Posterior vena cava (tissue), 2 donors: ENCODE data around the gene FBF1. TPM values are rescaled to one million over a fixed set of nuclear protein-coding genes. Genes with fewer than 3 reads are reported as not detected.
A peak's percentile ranks its signal among the peaks of the same experiment; 100 is the strongest.

ENCODE experiments used
- DNase-seq: peaks from one replicate; pipeline ENCODE4 v3.0.0-alpha.2; 2020; ENCODE audit warnings: low spot score
- intact Hi-C, 2 donors: fragments of 100-400 bp; cut with DNase I; formaldehyde crosslinking; loops; one replicate each; pipeline versions ENCODE4 v1.14.1 to v1.14.2; 2022 to 2023
- total RNA-seq, 2 donors: library from RNA; stranded (reverse); fragmentation: NEBNext Ultra II Directional; extraction: Animal tissue kit (Norgen Biotek cat#: 25700); gene quantifications; one replicate each; pipeline ENCODE4 v1.2.1, GENCODE V29; 2021
- donor health status: DM: yes; HTN: yes; CAD: no.
- donor health status: DM: yes; HTN: yes; CAD: no.

FBF1 gene
- total RNA-seq, 2 donors from 2014 or later, result 4.5 to 6.8 TPM

- intact Hi-C loops, result no loop called here
- no peak for DNase-seq
These were observed 20.7 kb downstream of the FBF1 start for GRCh38 chr17:75920045-75920560.

GRCh38 chr17:75919611-75920010 lies 21.2 kb downstream of the FBF1 start:
- intact Hi-C loops, result no loop called here

GRCh38 chr17:75917917-75918445 lies 22.9 kb downstream of the FBF1 start:
- intact Hi-C loops, result no loop called here
- DNase-seq, result no peak

More at GRCh38 chr17:75919611-75920010, 21.2 kb downstream of the FBF1 start:
- peak; percentile 69 for DNase-seq

GRCh38 chr17:75917141-75917916 lies 23.5 kb downstream of the FBF1 start:
- intact Hi-C loops, result no loop called here

GRCh38 chr17:75915268-75915667 lies 25.6 kb downstream of the FBF1 start:
- intact Hi-C loops, result no loop called here
- no peak for DNase-seq

More at GRCh38 chr17:75917141-75917916, 23.5 kb downstream of the FBF1 start:
- DNase-seq, result no peak

- peak; percentile 62 for DNase-seq
- intact Hi-C loops, result no loop called here
These were observed 26.1 kb downstream of the FBF1 start for GRCh38 chr17:75914643-75915267.

- DNase-seq, result peak; percentile 77
- intact Hi-C loops, result no loop called here
These were observed 27.2 kb downstream of the FBF1 start for GRCh38 chr17:75913537-75914210.

- no peak for DNase-seq
- intact Hi-C loops, result no loop called here
These were observed 30.1 kb downstream of the FBF1 start for GRCh38 chr17:75910699-75911098.

GRCh38 chr17:75909812-75910274 lies 31.0 kb downstream of the FBF1 start:
- intact Hi-C loops, result loop anchor here (5.0 kb wide), 1 partner anchor 97 kb away; no protein-coding TSS in a partner anchor

GRCh38 chr17:75909051-75909811 lies 31.6 kb downstream of the FBF1 start:
- intact Hi-C loops, result loop anchor here (5.0 kb wide), 1 partner anchor 98 kb away; no protein-coding TSS in a partner anchor
- peak; percentile 72 for DNase-seq

More at GRCh38 chr17:75909812-75910274, 31.0 kb downstream of the FBF1 start:
- peak; percentile 79 for DNase-seq

GRCh38 chr17:75908201-75908600 lies 32.6 kb downstream of the FBF1 start:
- DNase-seq, result no peak

GRCh38 chr17:75906143-75906884 lies 34.5 kb downstream of the FBF1 start:
- no peak for DNase-seq
- intact Hi-C loops, result loop anchor here (5.0 kb wide), 1 partner anchor 101 kb away; no protein-coding TSS in a partner anchor

More at GRCh38 chr17:75908201-75908600, 32.6 kb downstream of the FBF1 start:
- intact Hi-C loops, result loop anchor here (5.0 kb wide), 1 partner anchor 99 kb away; no protein-coding TSS in a partner anchor

- intact Hi-C loops, result loop anchor here (5.0 kb wide), 1 partner anchor 102 kb away; no protein-coding TSS in a partner anchor
- peak; percentile 96 for DNase-seq
These were observed 35.9 kb downstream of the FBF1 start, which contains the start of gene MRPL38 for GRCh38 chr17:75904749-75905521. Gene MRPL38, minus strand, starts transcription at chr17:75904884. Its CDS starts 9 bp downstream, at chr17:75904875.

GRCh38 chr17:75902406-75902805 lies 38.4 kb downstream of the FBF1 start:
- no peak for DNase-seq
- intact Hi-C loops, result loop anchor here in 1 of 2 donors (1.0 kb wide), 1 partner anchor 38 kb away; no protein-coding TSS in a partner anchor

GRCh38 chr17:75901727-75902126 lies 39.1 kb downstream of the FBF1 start:
- intact Hi-C loops, result loop anchor here in 1 of 2 donors (1.0 kb wide), 1 partner anchor 39 kb away; no protein-coding TSS in a partner anchor

GRCh38 chr17:75900691-75901533 lies 39.9 kb downstream of the FBF1 start:
- intact Hi-C loops, result no loop called here
- DNase-seq, result no peak

More at GRCh38 chr17:75901727-75902126, 39.1 kb downstream of the FBF1 start:
- DNase-seq, result peak; percentile 75
